HepG2 (cell line): ENCODE results near the gene PSMC5. TPM values are rescaled to one million over a fixed set of nuclear protein-coding genes. Genes with fewer than 3 reads are reported as not detected.

ENCODE experiments used
- GATAD1 ChIP-seq: IDR thresholded peaks from 2 replicates; pipeline ENCODE4 v1.6.1; 2016; ENCODE audit warnings: missing genetic modification reagents, missing compliant biosample characterization
- HDAC2 ChIP-seq: sonication (generic); formaldehyde crosslinking; IDR thresholded peaks from 2 replicates; pipeline ENCODE4 v1.4.0; 2020; ENCODE audit warnings: missing genetic modification reagents
- NR2F1 ChIP-seq, 2 experiments: fragments of 450-650 bp in 1 of 2; formaldehyde crosslinking in 1 of 2; IDR thresholded peaks; 2 replicates each; pipeline versions ENCODE4 v1.5.0 to v1.6.1; 2016 to 2020; ENCODE audit warnings: mild to moderate bottlenecking in 1 of 2, missing compliant biosample characterization in 1 of 2, missing genetic modification reagents in 1 of 2, moderate library complexity in 1 of 2
- NRL ChIP-seq: sonication (generic); formaldehyde crosslinking; IDR thresholded peaks from 2 replicates; pipeline ENCODE4 v1.5.0; 2020; ENCODE audit warnings: missing genetic modification reagents, mild to moderate bottlenecking, moderate library complexity, borderline replicate concordance
- TBP ChIP-seq: sonication (generic); formaldehyde crosslinking; IDR thresholded peaks from 2 replicates; pipeline ENCODE4 v1.5.0; 2020; ENCODE audit warnings: missing genetic modification reagents
- XBP1 ChIP-seq: sonication (generic); formaldehyde crosslinking; IDR thresholded peaks from 2 replicates; pipeline ENCODE4 v1.5.0; 2020; ENCODE audit warnings: missing genetic modification reagents
- ZNF543 ChIP-seq: sonication (generic); formaldehyde crosslinking; IDR thresholded peaks from 2 replicates; pipeline ENCODE4 v1.4.0; 2020; ENCODE audit warnings: mild to moderate bottlenecking, missing genetic modification reagents
- ZNF674 ChIP-seq: sonication (generic); formaldehyde crosslinking; IDR thresholded peaks from 2 replicates; pipeline ENCODE4 v1.5.0; 2020; ENCODE audit warnings: low read depth, mild to moderate bottlenecking, missing genetic modification reagents
- ZSCAN21 ChIP-seq: sonication (generic); formaldehyde crosslinking; IDR thresholded peaks from 2 replicates; pipeline ENCODE4 v1.8.0; 2022; ENCODE audit warnings: mild to moderate bottlenecking, missing genetic modification reagents, moderate library complexity, borderline replicate concordance
- polyA plus RNA-seq, 8 experiments: library from polyadenylated mRNA; depleted of rRNA in 3 of 8; stranded (reverse) in 7 of 8; unstranded in 1 of 8; fragments of >200 nt; fragmentation: Illumina TruSeq in 4 of 8; extraction: Trizol in 4 of 8; gene quantifications; 2 replicates each; pipeline versions ENCODE4 v1.2.1 to v1.2.3, GENCODE V29; 2011 to 2016; ENCODE audit warnings: low read depth in 4 of 8, missing spikeins in 1 of 8, mixed read lengths in 1 of 8; ENCODE audit not compliant: insufficient read depth in 1 of 8
- total RNA-seq, 5 experiments: library from RNA; depleted of rRNA; stranded (reverse); fragments of >200 nt; fragmentation: Illumina TruSeq; extraction: Trizol; gene quantifications; 2 replicates each; pipeline ENCODE4 v1.2.3, GENCODE V29; 2016; ENCODE audit warnings: low read depth in 1 of 5
- TF ChIP-seq, protein P1 (sequence below): sonication (generic); formaldehyde crosslinking; IDR thresholded peaks from 2 replicates; pipeline ENCODE4 v1.4.0; 2020; ENCODE audit warnings: missing genetic modification reagents
- TF ChIP-seq, protein P2 (sequence below): sonication (generic); formaldehyde crosslinking; IDR thresholded peaks from 2 replicates; pipeline ENCODE4 v1.5.1; 2020; ENCODE audit warnings: mild to moderate bottlenecking, missing genetic modification reagents, borderline replicate concordance
- TF ChIP-seq, protein P3 (sequence below), 2 experiments: sonication (generic) in 1 of 2; formaldehyde crosslinking in 1 of 2; IDR thresholded peaks; 2 replicates each; pipeline versions ENCODE4 v1.4.0 to v1.6.1; 2018 to 2020; ENCODE audit warnings: missing genetic modification reagents in 2 of 2, borderline replicate concordance in 1 of 2, low read depth in 1 of 2, mild to moderate bottlenecking in 1 of 2, missing biosample characterization in 1 of 2
- TF ChIP-seq, protein P4 (sequence below): sonication (generic); formaldehyde crosslinking; conservative IDR thresholded peaks from 2 replicates; pipeline ENCODE4 v1.4.0; 2020; ENCODE audit warnings: missing genetic modification reagents

Gene PSMC5
- total and polyA plus RNA-seq, 2 of the 13 experiments (the other 11 are each of a cell fraction or from before 2014, with no cell fraction given): 35.3 to 128 TPM

DNA sequence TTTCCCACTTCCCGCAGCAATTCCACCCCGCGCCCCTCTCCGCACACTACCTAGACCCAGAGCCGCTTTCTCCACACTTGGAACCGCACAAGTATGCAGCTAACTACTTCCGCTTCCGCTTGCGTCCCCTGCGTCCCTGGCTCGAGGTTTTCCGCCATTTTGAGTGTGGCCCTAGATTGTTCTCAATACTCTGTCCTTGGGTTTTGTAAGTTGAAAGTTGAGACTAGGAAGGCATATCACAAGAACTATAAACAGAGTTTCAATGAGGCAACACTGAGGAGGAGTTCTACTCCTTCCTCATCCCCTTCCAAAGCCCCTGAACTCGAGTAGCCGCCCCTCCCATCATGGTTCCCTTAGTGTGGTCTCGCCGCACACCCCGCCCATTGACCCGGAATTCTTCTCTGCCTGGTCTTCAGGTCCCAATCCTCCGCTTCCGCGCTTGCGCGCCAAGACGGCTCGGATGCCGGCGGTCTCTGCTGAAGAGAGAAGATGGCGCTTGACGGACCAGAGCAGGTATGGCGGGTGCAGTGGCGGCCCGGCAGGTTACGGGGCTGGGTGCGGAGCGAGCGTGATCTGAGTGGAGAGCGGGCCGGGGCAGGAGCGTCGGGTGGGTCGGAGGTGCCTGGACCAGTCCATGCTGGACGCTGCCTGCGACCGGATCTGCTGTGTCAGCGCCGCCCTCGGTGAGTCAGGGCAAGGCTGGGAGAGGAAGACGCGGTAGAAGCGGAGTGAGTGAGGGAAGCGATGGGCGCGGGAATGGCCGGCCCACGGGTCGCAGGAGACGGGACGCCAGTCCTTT, at the start of gene PSMC5, which contains the start of gene FTSJ3 (continued):
- TF ChIP-seq HDAC2 (CRISPR knock-in tag): peak; percentile 73
- TF ChIP-seq ZNF543: peak; percentile 95
- no peak for TF ChIP-seq TBP
- no peak for TF ChIP-seq NRL
- TF ChIP-seq, protein P1, sequence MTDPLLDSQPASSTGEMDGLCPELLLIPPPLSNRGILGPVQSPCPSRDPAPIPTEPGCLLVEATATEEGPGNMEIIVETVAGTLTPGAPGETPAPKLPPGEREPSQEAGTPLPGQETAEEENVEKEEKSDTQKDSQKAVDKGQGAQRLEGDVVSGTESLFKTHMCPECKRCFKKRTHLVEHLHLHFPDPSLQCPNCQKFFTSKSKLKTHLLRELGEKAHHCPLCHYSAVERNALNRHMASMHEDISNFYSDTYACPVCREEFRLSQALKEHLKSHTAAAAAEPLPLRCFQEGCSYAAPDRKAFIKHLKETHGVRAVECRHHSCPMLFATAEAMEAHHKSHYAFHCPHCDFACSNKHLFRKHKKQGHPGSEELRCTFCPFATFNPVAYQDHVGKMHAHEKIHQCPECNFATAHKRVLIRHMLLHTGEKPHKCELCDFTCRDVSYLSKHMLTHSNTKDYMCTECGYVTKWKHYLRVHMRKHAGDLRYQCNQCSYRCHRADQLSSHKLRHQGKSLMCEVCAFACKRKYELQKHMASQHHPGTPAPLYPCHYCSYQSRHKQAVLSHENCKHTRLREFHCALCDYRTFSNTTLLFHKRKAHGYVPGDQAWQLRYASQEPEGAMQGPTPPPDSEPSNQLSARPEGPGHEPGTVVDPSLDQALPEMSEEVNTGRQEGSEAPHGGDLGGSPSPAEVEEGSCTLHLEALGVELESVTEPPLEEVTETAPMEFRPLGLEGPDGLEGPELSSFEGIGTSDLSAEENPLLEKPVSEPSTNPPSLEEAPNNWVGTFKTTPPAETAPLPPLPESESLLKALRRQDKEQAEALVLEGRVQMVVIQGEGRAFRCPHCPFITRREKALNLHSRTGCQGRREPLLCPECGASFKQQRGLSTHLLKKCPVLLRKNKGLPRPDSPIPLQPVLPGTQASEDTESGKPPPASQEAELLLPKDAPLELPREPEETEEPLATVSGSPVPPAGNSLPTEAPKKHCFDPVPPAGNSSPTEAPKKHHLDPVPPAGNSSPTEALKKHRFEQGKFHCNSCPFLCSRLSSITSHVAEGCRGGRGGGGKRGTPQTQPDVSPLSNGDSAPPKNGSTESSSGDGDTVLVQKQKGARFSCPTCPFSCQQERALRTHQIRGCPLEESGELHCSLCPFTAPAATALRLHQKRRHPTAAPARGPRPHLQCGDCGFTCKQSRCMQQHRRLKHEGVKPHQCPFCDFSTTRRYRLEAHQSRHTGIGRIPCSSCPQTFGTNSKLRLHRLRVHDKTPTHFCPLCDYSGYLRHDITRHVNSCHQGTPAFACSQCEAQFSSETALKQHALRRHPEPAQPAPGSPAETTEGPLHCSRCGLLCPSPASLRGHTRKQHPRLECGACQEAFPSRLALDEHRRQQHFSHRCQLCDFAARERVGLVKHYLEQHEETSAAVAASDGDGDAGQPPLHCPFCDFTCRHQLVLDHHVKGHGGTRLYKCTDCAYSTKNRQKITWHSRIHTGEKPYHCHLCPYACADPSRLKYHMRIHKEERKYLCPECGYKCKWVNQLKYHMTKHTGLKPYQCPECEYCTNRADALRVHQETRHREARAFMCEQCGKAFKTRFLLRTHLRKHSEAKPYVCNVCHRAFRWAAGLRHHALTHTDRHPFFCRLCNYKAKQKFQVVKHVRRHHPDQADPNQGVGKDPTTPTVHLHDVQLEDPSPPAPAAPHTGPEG (CRISPR knock-in tag): peak; percentile 78
- no peak for TF ChIP-seq XBP1 (CRISPR knock-in tag)
- TF ChIP-seq, protein P2, sequence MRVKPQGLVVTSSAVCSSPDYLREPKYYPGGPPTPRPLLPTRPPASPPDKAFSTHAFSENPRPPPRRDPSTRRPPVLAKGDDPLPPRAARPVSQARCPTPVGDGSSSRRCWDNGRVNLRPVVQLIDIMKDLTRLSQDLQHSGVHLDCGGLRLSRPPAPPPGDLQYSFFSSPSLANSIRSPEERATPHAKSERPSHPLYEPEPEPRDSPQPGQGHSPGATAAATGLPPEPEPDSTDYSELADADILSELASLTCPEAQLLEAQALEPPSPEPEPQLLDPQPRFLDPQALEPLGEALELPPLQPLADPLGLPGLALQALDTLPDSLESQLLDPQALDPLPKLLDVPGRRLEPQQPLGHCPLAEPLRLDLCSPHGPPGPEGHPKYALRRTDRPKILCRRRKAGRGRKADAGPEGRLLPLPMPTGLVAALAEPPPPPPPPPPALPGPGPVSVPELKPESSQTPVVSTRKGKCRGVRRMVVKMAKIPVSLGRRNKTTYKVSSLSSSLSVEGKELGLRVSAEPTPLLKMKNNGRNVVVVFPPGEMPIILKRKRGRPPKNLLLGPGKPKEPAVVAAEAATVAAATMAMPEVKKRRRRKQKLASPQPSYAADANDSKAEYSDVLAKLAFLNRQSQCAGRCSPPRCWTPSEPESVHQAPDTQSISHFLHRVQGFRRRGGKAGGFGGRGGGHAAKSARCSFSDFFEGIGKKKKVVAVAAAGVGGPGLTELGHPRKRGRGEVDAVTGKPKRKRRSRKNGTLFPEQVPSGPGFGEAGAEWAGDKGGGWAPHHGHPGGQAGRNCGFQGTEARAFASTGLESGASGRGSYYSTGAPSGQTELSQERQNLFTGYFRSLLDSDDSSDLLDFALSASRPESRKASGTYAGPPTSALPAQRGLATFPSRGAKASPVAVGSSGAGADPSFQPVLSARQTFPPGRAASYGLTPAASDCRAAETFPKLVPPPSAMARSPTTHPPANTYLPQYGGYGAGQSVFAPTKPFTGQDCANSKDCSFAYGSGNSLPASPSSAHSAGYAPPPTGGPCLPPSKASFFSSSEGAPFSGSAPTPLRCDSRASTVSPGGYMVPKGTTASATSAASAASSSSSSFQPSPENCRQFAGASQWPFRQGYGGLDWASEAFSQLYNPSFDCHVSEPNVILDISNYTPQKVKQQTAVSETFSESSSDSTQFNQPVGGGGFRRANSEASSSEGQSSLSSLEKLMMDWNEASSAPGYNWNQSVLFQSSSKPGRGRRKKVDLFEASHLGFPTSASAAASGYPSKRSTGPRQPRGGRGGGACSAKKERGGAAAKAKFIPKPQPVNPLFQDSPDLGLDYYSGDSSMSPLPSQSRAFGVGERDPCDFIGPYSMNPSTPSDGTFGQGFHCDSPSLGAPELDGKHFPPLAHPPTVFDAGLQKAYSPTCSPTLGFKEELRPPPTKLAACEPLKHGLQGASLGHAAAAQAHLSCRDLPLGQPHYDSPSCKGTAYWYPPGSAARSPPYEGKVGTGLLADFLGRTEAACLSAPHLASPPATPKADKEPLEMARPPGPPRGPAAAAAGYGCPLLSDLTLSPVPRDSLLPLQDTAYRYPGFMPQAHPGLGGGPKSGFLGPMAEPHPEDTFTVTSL: peak; percentile 62; the same call in 1 of the 2 replicates
- TF ChIP-seq, protein P3, sequence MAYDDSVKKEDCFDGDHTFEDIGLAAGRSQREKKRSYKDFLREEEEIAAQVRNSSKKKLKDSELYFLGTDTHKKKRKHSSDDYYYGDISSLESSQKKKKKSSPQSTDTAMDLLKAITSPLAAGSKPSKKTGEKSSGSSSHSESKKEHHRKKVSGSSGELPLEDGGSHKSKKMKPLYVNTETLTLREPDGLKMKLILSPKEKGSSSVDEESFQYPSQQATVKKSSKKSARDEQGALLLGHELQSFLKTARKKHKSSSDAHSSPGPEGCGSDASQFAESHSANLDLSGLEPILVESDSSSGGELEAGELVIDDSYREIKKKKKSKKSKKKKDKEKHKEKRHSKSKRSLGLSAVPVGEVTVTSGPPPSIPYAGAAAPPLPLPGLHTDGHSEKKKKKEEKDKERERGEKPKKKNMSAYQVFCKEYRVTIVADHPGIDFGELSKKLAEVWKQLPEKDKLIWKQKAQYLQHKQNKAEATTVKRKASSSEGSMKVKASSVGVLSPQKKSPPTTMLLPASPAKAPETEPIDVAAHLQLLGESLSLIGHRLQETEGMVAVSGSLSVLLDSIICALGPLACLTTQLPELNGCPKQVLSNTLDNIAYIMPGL (CRISPR knock-in tag; IDR thresholded peaks at IDR 0.05; ENCODE audit: borderline replicate concordance in 1 of 2, low read depth in 1 of 2): peak; percentile 98
- TF ChIP-seq, protein P4, sequence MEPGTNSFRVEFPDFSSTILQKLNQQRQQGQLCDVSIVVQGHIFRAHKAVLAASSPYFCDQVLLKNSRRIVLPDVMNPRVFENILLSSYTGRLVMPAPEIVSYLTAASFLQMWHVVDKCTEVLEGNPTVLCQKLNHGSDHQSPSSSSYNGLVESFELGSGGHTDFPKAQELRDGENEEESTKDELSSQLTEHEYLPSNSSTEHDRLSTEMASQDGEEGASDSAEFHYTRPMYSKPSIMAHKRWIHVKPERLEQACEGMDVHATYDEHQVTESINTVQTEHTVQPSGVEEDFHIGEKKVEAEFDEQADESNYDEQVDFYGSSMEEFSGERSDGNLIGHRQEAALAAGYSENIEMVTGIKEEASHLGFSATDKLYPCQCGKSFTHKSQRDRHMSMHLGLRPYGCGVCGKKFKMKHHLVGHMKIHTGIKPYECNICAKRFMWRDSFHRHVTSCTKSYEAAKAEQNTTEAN (CRISPR knock-in tag): peak; percentile 29
- no peak for TF ChIP-seq ZNF674
- peak; percentile 78; the same call in 1 of the 2 replicates for TF ChIP-seq ZSCAN21 (CRISPR knock-in tag)
- peak; percentile 92 for TF ChIP-seq GATAD1
- peak; percentile 18 to 55; a peak in 2 of 4 replicates for TF ChIP-seq NR2F1 (CRISPR knock-in tag; IDR thresholded peaks at IDR 0.05)
